Measurements from ENCODE around the gene FAM120B.
"Not testable (repeated sequence)": the region's sequence is repeated elsewhere in the genome, so short reads cannot be mapped to it uniquely, and the experiment has no call there.

Gene FAM120B

GRCh38 chr6:170407932-170408331, 101.4 kb downstream of the FAM120B start (continued):
- TF ChIP-seq CREB5 (CRISPR knock-in tag; IDR thresholded peaks at IDR 0.05; ENCODE audit: low read depth): no peak
- no peak for TF ChIP-seq TOX (CRISPR knock-in tag; IDR thresholded peaks at IDR 0.05; ENCODE audit: borderline replicate concordance)
- no peak for TF ChIP-seq ZNF70 (CRISPR knock-in tag; IDR thresholded peaks at IDR 0.05)
- TF ChIP-seq CSRNP3 (CRISPR knock-in tag; IDR thresholded peaks at IDR 0.05): no peak
- no peak for TF ChIP-seq GLIS3 (CRISPR knock-in tag; IDR thresholded peaks at IDR 0.05)

- ATAC-seq: not testable (repeated sequence)
These were observed 103.2 kb downstream of the FAM120B start for GRCh38 chr6:170409746-170410145.

- ATAC-seq: no peak
These were observed 103.7 kb downstream of the FAM120B start for GRCh38 chr6:170410241-170410640.

GRCh38 chr6:170415318-170415717, 108.8 kb downstream of the FAM120B start:
- ATAC-seq: no peak
- TF ChIP-seq RARB (CRISPR knock-in tag; IDR thresholded peaks at IDR 0.05) (no peak), PATZ1 (CRISPR knock-in tag; IDR thresholded peaks at IDR 0.05; ENCODE audit: borderline replicate concordance) (no peak), CREB5 (CRISPR knock-in tag; IDR thresholded peaks at IDR 0.05; ENCODE audit: low read depth) (no peak)

More at GRCh38 chr6:170410241-170410640, 103.7 kb downstream of the FAM120B start:
- TF ChIP-seq PATZ1 (CRISPR knock-in tag; IDR thresholded peaks at IDR 0.05; ENCODE audit: borderline replicate concordance) (no peak), ZNF70 (CRISPR knock-in tag; IDR thresholded peaks at IDR 0.05) (no peak)

- TF ChIP-seq OSR1 (CRISPR knock-in tag; IDR thresholded peaks at IDR 0.05): no peak
- no peak for TF ChIP-seq ZNF565 (CRISPR knock-in tag; conservative IDR thresholded peaks at IDR 0.05; ENCODE audit: low read depth)
- no peak for TF ChIP-seq ZNF8 (CRISPR knock-in tag; IDR thresholded peaks at IDR 0.05)
- TF ChIP-seq PPARA (CRISPR knock-in tag; IDR thresholded peaks at IDR 0.05; ENCODE audit: borderline replicate concordance): no peak
- no peak for TF ChIP-seq ZFP30 (CRISPR knock-in tag; IDR thresholded peaks at IDR 0.05)
- no peak for TF ChIP-seq ESRRG (CRISPR knock-in tag; IDR thresholded peaks at IDR 0.05)
- no peak for TF ChIP-seq TCF4 (CRISPR knock-in tag; IDR thresholded peaks at IDR 0.05; ENCODE audit: borderline replicate concordance)
- TF ChIP-seq POU6F1 (CRISPR knock-in tag; IDR thresholded peaks at IDR 0.05; ENCODE audit: borderline replicate concordance, low read depth): no peak
- no peak for TF ChIP-seq ZC3H10 (CRISPR knock-in tag; IDR thresholded peaks at IDR 0.05)
- no peak for TF ChIP-seq PATZ1 (CRISPR knock-in tag; IDR thresholded peaks at IDR 0.05; ENCODE audit: borderline replicate concordance)
- no peak for TF ChIP-seq RARB (CRISPR knock-in tag; IDR thresholded peaks at IDR 0.05)
- TF ChIP-seq CSDC2 (CRISPR knock-in tag; IDR thresholded peaks at IDR 0.05): no peak
- no peak for TF ChIP-seq CREB5 (CRISPR knock-in tag; IDR thresholded peaks at IDR 0.05; ENCODE audit: low read depth)
- no peak for TF ChIP-seq ZFP3 (CRISPR knock-in tag; IDR thresholded peaks at IDR 0.05)
- TF ChIP-seq GLIS3 (CRISPR knock-in tag; IDR thresholded peaks at IDR 0.05): no peak
- no peak for TF ChIP-seq CSRNP3 (CRISPR knock-in tag; IDR thresholded peaks at IDR 0.05)
- TF ChIP-seq TOX (CRISPR knock-in tag; IDR thresholded peaks at IDR 0.05; ENCODE audit: borderline replicate concordance): no peak
- ATAC-seq: no peak
These were observed 109.7 kb downstream of the FAM120B start for GRCh38 chr6:170416303-170416702.
